ENCODE results near the gene SND1.

SND1 gene

GRCh38 chr7:128076796-128077271 lies 424.8 kb downstream of the SND1 start:
- no peak for DNase-seq (ENCODE audit: extremely low read depth in 1 of 2, low read depth in 1 of 2)

- no peak for DNase-seq (ENCODE audit: extremely low read depth in 1 of 2, low read depth in 1 of 2)
These were observed 426.3 kb downstream of the SND1 start for GRCh38 chr7:128078309-128078708.

GRCh38 chr7:128080169-128080568 lies 428.2 kb downstream of the SND1 start:
- DNase-seq (ENCODE audit: extremely low read depth in 1 of 2, low read depth in 1 of 2) = no peak

- no peak for DNase-seq (ENCODE audit: extremely low read depth in 1 of 2, low read depth in 1 of 2)
These were observed 429.4 kb downstream of the SND1 start for GRCh38 chr7:128081351-128081750.

- DNase-seq (ENCODE audit: extremely low read depth in 1 of 2, low read depth in 1 of 2) = no peak
These were observed 429.8 kb downstream of the SND1 start for GRCh38 chr7:128081808-128082207.

- DNase-seq (ENCODE audit: extremely low read depth in 1 of 2, low read depth in 1 of 2) = no peak
These were observed 430.4 kb downstream of the SND1 start for GRCh38 chr7:128082431-128082830.

- DNase-seq (ENCODE audit: extremely low read depth in 1 of 2, low read depth in 1 of 2) = no peak
These were observed 433.1 kb downstream of the SND1 start for GRCh38 chr7:128084896-128085608.

- no peak for DNase-seq (ENCODE audit: extremely low read depth in 1 of 2, low read depth in 1 of 2)
These were observed 438.5 kb downstream of the SND1 start for GRCh38 chr7:128090492-128090891.

- DNase-seq (ENCODE audit: extremely low read depth in 1 of 2, low read depth in 1 of 2) = no peak
These were observed 439.1 kb downstream of the SND1 start for GRCh38 chr7:128091106-128091505.

GRCh38 chr7:128092221-128092620 lies 440.2 kb downstream of the SND1 start:
- no peak for DNase-seq (ENCODE audit: extremely low read depth in 1 of 2, low read depth in 1 of 2)

GRCh38 chr7:128093614-128094570 lies 441.9 kb downstream of the SND1 start:
- no peak for DNase-seq (ENCODE audit: extremely low read depth in 1 of 2, low read depth in 1 of 2)

- DNase-seq (ENCODE audit: extremely low read depth in 1 of 2, low read depth in 1 of 2) = no peak
These were observed 442.7 kb downstream of the SND1 start for GRCh38 chr7:128094686-128095085.

- DNase-seq (ENCODE audit: extremely low read depth in 1 of 2, low read depth in 1 of 2) = no peak
These were observed 445.3 kb downstream of the SND1 start for GRCh38 chr7:128097211-128097731.

- no peak for DNase-seq (ENCODE audit: extremely low read depth in 1 of 2, low read depth in 1 of 2)
These were observed 446.6 kb downstream of the SND1 start for GRCh38 chr7:128098629-128099028.

- no peak for DNase-seq (ENCODE audit: extremely low read depth in 1 of 2, low read depth in 1 of 2)
These were observed 447.2 kb downstream of the SND1 start for GRCh38 chr7:128099204-128099671.

GRCh38 chr7:128100225-128100948 lies 448.4 kb downstream of the SND1 start:
- DNase-seq (ENCODE audit: extremely low read depth in 1 of 2, low read depth in 1 of 2) = no peak

GRCh38 chr7:128100949-128101713 lies 449.1 kb downstream of the SND1 start:
- DNase-seq (ENCODE audit: extremely low read depth in 1 of 2, low read depth in 1 of 2) = no peak

- DNase-seq (ENCODE audit: extremely low read depth in 1 of 2, low read depth in 1 of 2) = no peak
These were observed 450.7 kb downstream of the SND1 start for GRCh38 chr7:128102490-128103291.

GRCh38 chr7:128103498-128104107 lies 451.6 kb downstream of the SND1 start:
- DNase-seq (ENCODE audit: extremely low read depth in 1 of 2, low read depth in 1 of 2) = peak in 1 of 2 donors; percentile 7

Data from stimulated activated CD8-positive, alpha-beta memory T cell treated with anti-CD3 and anti-CD28 coated beads, Interleukin-7, amount 100 ng/mL, for 48 hours (primary cell).